ENCODE measurements around the gene LIMK1.

- no peak for TF ChIP-seq CTCF (IDR thresholded peaks at IDR 0.05)
- TF ChIP-seq POLR2A (IDR thresholded peaks at IDR 0.05): no peak
Measured at GRCh38 chr7:74074770-74075169, 8.8 kb upstream of the LIMK1 start.

Data from testis (tissue), 2 donors.